T-helper 1 cell treated with Interleukin-12 subunit alpha and Interleukin-12 subunit beta and Interleukin-4 antibody, amounts not matched to agents 30 μg/mL and 1 μg/mL, for 36 hours (primary cell): Measurements from ENCODE around the gene IL12RB1.
A peak's percentile ranks its signal among the peaks of the same experiment; 100 is the strongest.

ENCODE experiments used
- H3K27ac Mint-ChIP-seq: one replicate; pipeline ENCODE4 v1.8.0; 2021; ENCODE audit warnings: mild to moderate bottlenecking, mixed read lengths
- H3K27me3 Mint-ChIP-seq: one replicate; pipeline ENCODE4 v1.8.0; 2021; ENCODE audit warnings: low read depth, mixed read lengths
- H3K36me3 Mint-ChIP-seq: one replicate; pipeline ENCODE4 v1.8.0; 2021; ENCODE audit warnings: low read depth, mixed read lengths
- H3K4me1 Mint-ChIP-seq: one replicate; pipeline ENCODE4 v1.8.0; 2021; ENCODE audit warnings: low read depth, mixed read lengths
- H3K4me3 Mint-ChIP-seq: one replicate; pipeline ENCODE4 v1.8.0; 2021; ENCODE audit warnings: mild to moderate bottlenecking, moderate library complexity, mixed read lengths
- H3K9me3 Mint-ChIP-seq: one replicate; pipeline ENCODE4 v1.8.0; 2021; ENCODE audit warnings: mixed read lengths

IL12RB1 gene

DNA sequence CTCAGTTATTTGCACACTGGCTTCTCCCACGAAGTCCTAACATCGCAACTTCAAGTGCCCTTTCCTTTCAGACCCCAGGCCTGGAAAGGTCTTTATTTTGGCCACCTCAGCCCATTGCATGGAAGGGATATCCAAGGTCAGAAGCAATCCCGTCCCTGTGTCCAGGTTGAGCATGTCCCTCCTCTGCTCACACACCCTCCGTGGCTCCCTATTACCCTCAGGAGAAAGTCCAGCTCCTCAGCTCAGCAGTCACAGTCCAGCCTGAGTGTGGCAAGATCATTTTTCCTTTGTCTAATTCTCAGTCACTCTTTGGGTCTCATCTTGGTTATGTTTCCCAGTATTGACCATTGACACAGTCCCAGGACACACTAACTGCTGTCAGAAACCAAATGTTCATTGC, 59.6 kb downstream of the IL12RB1 start:
- no peak overlapping the region for H3K27ac Mint-ChIP-seq

DNA sequence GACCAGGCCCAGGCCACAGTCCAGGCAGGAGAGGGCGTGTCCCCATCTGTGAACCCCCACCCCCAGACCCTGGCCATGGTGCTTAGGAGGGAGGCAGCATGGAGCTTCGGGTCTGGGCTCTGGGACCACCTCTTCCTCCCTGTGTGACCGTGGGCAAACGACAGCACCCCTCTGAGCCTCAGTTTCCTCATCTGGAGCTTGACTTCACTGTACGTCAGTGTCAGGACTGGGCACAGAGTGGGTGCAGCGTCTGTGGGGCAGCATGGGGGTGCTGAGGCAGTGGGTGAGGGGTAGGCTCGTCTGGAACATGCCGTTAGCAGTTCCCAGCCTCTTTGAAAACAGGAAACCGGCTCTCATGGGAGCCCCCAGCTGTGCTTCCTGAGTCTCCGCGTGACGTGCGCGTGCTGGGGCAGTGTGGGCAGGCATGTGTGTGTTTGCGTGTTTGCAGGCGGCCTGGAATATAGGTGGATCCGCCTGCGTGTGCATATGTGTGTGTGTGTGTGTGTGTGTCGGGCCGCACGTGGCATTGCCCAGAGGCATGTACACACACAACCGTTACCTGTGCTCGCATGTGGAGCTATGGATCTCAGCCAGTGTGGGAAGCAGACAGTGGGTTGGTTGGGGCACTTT, 63.0 kb downstream of the IL12RB1 start:
- Mint-ChIP-seq H3K4me3 (peak overlapping the region; percentile 59), H3K4me1 (peaks cover 42% of the 10 kb centered on the region), H3K27me3 (no peaks in the 10 kb centered on the region)

More for the DNA sequence above, 59.6 kb downstream of the IL12RB1 start:
- H3K27me3 Mint-ChIP-seq: no peaks in the 10 kb centered on the region
- H3K4me3 Mint-ChIP-seq: no peak overlapping the region
- H3K4me1 Mint-ChIP-seq: peaks cover 31% of the 10 kb centered on the region
- H3K36me3 Mint-ChIP-seq: peaks cover 6% of the 10 kb centered on the region
- H3K9me3 Mint-ChIP-seq: peaks cover 2% of the 10 kb centered on the region

DNA sequence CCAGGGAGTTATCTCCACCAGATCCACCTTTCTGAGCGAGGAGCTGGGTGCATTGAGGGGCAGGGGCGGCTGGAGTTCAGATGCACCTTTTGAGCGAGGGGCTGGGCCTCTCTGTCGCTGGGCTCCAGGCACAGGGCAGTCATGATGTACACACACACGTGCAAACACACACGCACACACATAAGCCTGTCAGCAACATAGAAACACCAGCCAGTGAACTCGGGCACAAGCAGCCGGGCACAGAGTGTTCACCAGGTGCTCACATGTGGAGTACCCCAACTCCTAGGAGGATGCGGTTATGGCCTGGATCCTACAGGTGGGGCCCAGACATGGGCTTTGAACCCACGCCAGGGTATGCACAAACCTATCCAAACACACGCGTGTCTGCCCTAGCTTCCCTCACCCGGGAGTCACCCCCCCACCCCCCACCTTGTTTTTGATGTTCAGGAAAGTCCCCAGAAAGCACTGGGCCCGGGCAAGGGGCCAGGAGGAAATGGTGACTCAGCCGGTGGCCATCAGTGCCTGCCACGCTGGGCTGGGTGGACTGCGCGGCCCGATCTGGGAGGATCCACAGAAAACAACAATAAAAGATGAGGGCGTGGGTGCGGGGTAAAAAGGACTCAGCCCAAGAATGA, 65.5 kb downstream of the IL12RB1 start:
- H3K4me1 Mint-ChIP-seq: peaks cover 56% of the 10 kb centered on the region
- H3K4me3 Mint-ChIP-seq: peak overlapping the region; percentile 73
- peaks cover 7% of the 10 kb centered on the region for H3K36me3 Mint-ChIP-seq
- no peaks in the 10 kb centered on the region for H3K27me3 Mint-ChIP-seq
- H3K27ac Mint-ChIP-seq: peak overlapping the region; percentile 90
- peaks cover 4% of the 10 kb centered on the region for H3K9me3 Mint-ChIP-seq

More for the DNA sequence above, 63.0 kb downstream of the IL12RB1 start:
- peak overlapping the region; percentile 88 for H3K27ac Mint-ChIP-seq
- H3K36me3 Mint-ChIP-seq: peaks cover 7% of the 10 kb centered on the region
- H3K9me3 Mint-ChIP-seq: peaks cover 4% of the 10 kb centered on the region

DNA sequence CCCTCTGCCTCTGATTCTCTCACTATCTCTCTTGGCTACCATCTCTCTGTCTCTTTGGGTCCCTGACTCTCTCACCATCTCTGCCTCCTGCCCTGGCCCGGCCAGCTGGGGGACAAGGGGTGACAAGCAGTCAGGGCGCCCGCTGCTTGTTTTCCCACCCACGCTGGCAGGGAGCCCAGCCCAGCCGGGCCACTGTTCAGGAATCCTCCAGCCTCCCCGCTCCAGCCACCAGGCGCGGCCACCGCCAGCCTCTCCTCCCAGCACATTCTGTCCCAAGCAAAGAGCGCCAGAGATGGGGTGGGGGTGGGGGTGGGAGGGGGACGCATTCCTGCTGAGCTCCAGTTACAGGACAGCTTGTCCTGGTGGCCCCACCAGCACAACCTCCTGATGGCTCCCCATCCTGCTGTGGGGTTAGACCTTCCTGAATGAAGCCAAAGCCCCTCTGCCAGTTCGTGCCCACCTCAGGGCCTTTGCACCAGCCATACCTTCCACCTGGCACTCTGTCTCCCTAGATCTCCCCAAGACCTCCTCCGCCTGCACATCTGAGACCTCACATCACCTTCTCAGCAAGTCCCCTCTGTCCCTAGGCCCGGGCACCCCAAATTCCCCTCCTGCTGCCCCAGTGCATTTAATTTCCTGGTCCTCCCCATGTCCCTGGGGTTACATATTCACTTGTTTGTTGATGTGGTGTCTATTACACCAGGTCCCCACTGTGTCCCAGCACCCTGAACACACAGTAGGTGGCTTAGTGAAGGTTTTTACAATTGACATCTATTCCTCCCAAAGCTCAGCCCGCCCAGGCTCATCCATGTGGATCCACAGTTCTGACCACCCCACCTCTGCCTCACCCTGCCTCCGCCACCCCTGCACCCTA, 66.3 kb downstream of the IL12RB1 start:
- H3K4me1 Mint-ChIP-seq: peaks cover 60% of the 10 kb centered on the region
- peaks cover 11% of the 10 kb centered on the region for H3K36me3 Mint-ChIP-seq
- no peak overlapping the region for H3K4me3 Mint-ChIP-seq
- peaks cover 4% of the 10 kb centered on the region for H3K9me3 Mint-ChIP-seq
- H3K27me3 Mint-ChIP-seq: no peaks in the 10 kb centered on the region
- peak overlapping the region; percentile 90 for H3K27ac Mint-ChIP-seq

DNA sequence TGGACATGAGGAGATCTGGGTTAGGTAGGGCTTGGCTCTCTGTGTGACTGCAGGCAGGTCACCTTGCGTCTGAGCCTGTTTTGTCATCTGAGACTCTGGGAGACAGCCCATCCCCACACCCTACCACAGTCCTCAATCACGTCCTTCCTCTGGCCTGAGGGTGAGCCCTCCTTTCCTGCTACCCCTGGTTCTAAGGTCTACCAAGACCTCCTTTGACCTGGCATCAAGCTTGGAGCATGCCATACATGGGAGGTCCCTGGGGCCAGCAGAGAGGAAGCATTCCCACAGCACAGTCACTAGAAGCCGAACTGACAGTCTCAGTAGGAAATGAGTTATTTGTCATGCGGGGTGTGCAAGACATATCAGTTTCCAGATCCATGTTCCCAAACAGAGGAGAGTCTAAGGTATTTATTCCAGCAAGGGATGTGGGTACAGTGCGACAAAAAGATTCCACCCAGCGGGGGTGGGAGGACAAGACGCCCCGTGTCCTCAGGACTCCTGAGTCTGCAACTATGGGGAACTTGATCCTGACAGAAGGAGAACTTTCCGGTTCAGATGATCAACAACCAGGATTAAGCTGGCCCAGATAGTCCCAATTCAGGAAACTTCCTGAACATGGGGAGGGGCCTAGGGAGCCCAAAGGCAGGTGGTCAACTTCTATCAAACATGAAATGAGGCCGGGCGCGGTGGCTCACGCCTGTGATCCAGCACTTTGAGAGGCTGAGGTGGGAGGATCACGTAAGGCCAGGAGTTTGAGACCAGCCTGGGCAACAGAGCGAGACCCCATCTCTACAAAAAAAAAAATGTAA, 69.3 kb downstream of the IL12RB1 start:
- H3K27me3 Mint-ChIP-seq: no peaks in the 10 kb centered on the region
- H3K36me3 Mint-ChIP-seq: peaks cover 34% of the 10 kb centered on the region
- H3K4me3 Mint-ChIP-seq: peak overlapping the region; percentile 40
- peaks cover 4% of the 10 kb centered on the region for H3K9me3 Mint-ChIP-seq
- peaks cover 70% of the 10 kb centered on the region for H3K4me1 Mint-ChIP-seq
- peak overlapping the region; percentile 80 for H3K27ac Mint-ChIP-seq

DNA sequence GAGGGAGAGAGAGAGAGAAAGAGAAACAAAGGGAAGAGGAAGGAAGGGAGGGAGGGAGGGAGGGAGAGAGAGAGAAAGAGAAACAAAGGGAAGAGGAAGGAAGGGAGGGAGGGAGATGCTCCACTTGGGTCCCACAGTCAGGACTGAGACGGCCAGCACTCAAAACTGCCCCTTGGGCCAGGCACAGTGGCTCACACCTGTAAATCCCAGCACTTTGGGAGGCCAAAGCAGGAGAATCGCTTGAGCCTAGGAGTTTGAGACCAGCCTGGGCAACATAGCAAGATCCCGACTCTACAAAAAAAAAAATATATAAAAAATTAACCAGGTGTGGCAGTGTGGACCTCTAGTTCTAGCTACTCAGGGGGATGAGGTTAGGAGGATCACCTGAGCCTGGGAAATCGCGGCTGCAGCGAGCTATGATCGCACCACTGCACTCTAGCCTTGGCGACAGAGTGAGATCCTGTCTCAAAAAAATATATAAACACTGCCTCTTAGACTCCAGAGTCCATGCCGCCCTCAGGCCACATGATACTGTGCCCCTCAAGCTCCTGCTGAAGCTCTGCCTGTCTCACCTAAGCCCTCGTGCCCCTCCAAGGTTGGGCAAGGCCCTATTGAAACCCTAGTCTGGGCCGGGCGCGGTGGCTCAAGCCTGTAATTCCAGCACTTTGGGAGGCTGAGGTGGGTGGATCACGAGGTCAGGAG, 70.4 kb downstream of the IL12RB1 start:
- Mint-ChIP-seq H3K9me3 (no peaks in the 10 kb centered on the region), H3K27ac (peak overlapping the region; percentile 80), H3K27me3 (no peaks in the 10 kb centered on the region), H3K4me3 (no peak overlapping the region), H3K4me1 (peaks cover 64% of the 10 kb centered on the region), H3K36me3 (peaks cover 30% of the 10 kb centered on the region)

DNA sequence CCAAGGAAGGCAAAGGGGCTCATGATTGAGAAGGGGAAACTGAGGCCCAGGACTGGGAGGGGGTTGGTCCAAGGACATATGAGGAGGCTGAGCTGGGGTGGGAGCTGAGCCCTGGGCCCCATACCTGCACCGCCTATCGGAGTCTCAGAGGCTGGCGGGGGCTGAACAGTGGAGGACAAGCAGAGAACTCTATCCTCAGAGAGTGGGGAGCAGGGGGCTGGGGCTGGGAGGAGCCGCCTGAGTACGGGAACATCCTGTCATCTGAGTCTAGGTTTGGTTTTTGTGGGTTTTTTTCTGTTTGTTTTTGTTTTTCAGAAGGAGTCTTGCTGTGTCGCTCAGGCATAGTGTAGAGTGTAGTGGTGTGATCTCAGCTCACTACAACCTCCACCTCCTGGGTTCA, 72.5 kb downstream of the IL12RB1 start:
- no peaks in the 10 kb centered on the region for H3K9me3 Mint-ChIP-seq
- peaks cover 59% of the 10 kb centered on the region for H3K4me1 Mint-ChIP-seq
- no peaks in the 10 kb centered on the region for H3K27me3 Mint-ChIP-seq
- H3K36me3 Mint-ChIP-seq: peaks cover 44% of the 10 kb centered on the region
- peak overlapping the region; percentile 76 for H3K4me3 Mint-ChIP-seq
- peak overlapping the region; percentile 96 for H3K27ac Mint-ChIP-seq

DNA sequence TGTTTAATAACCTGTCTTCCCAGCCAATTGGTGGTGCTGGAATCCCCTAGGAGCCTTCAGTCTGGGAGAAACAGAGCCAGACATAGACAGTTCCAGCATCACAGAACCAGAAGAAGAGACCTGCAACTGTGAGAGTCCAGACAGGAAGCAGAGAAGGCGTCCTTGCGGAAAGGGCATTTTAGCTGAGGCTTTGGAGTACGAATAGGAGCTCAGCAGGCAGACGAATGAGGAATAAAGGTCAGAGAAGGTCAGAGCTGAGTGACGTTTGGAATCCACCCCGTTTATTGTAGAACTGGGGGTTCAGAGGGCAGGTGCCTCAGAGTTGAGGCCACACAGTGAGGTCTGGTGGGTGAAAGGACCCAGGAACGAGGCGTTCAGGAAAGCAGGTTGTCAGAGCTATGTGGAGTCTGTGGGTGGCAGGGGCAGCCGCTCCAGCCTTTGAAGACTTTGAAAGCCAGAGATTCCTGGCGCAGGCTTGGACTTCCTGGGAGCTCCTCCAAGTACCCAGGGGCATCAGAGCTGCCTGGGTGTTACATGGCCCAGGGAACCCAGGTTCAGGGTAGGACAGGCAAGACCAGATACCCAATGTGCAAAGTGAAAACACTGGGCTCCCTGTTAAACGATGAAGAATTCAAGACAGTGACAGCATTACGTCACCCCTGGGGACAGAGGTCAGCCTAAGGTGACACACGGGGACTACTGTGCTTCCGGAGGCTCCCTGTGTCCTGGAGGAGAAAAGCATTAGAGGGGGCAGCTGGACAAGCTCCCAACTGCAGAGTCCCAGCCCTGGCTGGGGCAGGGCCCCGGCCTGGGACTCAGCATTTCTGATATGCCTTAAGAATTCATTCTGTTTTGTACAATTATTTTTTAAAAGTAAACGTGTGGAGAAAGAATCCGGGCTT, 73.3 kb downstream of the IL12RB1 start:
- H3K9me3 Mint-ChIP-seq: no peaks in the 10 kb centered on the region
- peaks cover 62% of the 10 kb centered on the region for H3K4me1 Mint-ChIP-seq
- no peaks in the 10 kb centered on the region for H3K27me3 Mint-ChIP-seq
- H3K27ac Mint-ChIP-seq: peak overlapping the region; percentile 96
- H3K4me3 Mint-ChIP-seq: peak overlapping the region; percentile 76
- peaks cover 51% of the 10 kb centered on the region for H3K36me3 Mint-ChIP-seq

DNA sequence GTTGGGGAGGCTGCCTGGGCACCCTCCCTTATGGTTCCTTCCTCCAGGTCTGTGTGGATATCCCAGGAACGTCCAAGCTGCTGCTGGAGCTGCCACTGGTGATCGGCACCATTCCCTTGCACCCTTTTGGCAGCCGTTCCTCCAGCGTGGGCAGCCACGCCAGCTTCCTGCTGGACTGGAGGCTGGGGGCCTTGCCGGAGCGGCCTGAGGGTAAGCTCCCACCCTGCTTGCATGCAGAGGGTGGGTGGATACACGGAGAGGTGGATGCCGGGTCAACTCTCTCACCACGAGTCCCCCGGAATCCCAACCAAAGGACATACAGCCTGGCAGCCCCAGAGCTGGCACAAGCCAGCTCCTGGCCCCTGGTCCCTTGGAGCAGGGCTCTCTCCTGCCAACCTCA, 76.6 kb downstream of the IL12RB1 start:
- Mint-ChIP-seq H3K36me3 (peaks cover 51% of the 10 kb centered on the region), H3K4me1 (peaks cover 52% of the 10 kb centered on the region), H3K9me3 (no peaks in the 10 kb centered on the region), H3K27me3 (no peaks in the 10 kb centered on the region), H3K27ac (no peak overlapping the region), H3K4me3 (peak overlapping the region; percentile 76)

DNA sequence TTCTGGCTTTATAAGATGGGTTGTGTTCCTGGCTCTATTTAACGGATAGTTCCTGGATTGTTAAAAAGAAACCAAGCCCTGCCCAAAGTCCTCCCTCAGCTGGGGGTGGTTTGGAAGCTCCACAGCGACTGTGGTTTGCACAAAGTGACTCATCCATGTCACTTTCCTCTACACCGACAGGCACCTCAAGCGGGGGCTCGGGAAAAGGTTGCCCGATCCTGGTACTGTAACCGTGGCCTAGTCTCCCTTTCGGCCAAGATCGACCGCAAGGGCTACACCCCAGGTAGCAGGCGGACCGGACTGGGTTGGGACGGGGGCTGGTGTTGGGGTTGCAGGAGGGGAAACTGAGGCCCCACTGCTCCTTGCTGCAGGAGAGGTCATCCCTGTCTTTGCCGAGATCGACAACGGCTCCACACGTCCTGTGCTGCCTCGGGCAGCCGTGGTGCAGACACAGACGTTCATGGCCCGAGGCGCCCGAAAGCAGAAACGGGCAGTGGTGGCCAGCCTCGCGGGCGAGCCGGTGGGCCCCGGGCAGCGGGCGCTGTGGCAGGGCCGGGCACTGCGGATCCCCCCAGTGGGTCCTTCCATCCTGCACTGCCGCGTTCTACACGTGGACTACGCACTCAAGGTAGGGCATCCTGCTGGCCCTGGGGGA, 77.2 kb downstream of the IL12RB1 start:
- peaks cover 49% of the 10 kb centered on the region for H3K36me3 Mint-ChIP-seq
- peak overlapping the region; percentile 95 for H3K4me3 Mint-ChIP-seq
- H3K27me3 Mint-ChIP-seq: no peaks in the 10 kb centered on the region
- H3K9me3 Mint-ChIP-seq: no peaks in the 10 kb centered on the region
- H3K4me1 Mint-ChIP-seq: peaks cover 48% of the 10 kb centered on the region
- H3K27ac Mint-ChIP-seq: peak overlapping the region; percentile 76
